ENCODE results near the gene PRKRA.

- TF ChIP-seq CTCF (IDR thresholded peaks at IDR 0.05; ENCODE audit: extremely low read depth in 1 of 2, insufficient read depth in 1 of 2, low read depth in 1 of 2, low read length in 2 of 2) (no peak), FOS (IDR thresholded peaks at IDR 0.05; ENCODE audit: borderline replicate concordance, insufficient read depth, low read length) (no peak), POLR2A (IDR thresholded peaks at IDR 0.05; ENCODE audit: low read depth, low read length) (no peak), GATA2 (IDR thresholded peaks at IDR 0.05; ENCODE audit: insufficient read depth, insufficient read length, low read depth, low read length) (no peak), MAX (IDR thresholded peaks at IDR 0.05; ENCODE audit: insufficient read depth, insufficient read length) (no peak), EZH2 (IDR thresholded peaks at IDR 0.05; ENCODE audit: borderline replicate concordance, low read depth, low read length, severe bottlenecking) (no peak), JUN (IDR thresholded peaks at IDR 0.05; ENCODE audit: borderline replicate concordance, insufficient read depth, insufficient read length, low read depth) (no peak), POLR2AphosphoS5 (IDR thresholded peaks at IDR 0.05; ENCODE audit: insufficient read depth, low read depth, low read length) (no peak), MYC (IDR thresholded peaks at IDR 0.05; ENCODE audit: low read depth, low read length) (no peak)
Observed at GRCh38 chr2:178478130-178478438, 27.1 kb upstream of the PRKRA start.

All from endothelial cell of umbilical vein (primary cell).